Heart right ventricle (tissue), 16 donors: ENCODE data around the gene ADAM29. TPM values are rescaled to one million over a fixed set of nuclear protein-coding genes. Genes with fewer than 3 reads are reported as not detected.
"Not testable (repeated sequence)": the region's sequence is repeated elsewhere in the genome, so short reads cannot be mapped to it uniquely, and the experiment has no call there.

Experiments
- ATAC-seq, 8 donors: fragments of 200-7000 bp; cut with Tn5 transposase; one replicate each; pipeline ENCODE4 v1.9.1; 2020; ENCODE audit warnings: mild to moderate bottlenecking in 8 of 8, moderate library complexity in 8 of 8, moderate number of reproducible peaks in 1 of 8
- DNase-seq, 2 donors: peaks; one replicate each; pipeline ENCODE4 v3.0.0-alpha.2; 2020
- H3K27ac ChIP-seq, 10 donors: fragments of 200-600 bp; sonication (generic) in 2 of 10; one replicate each; pipeline versions ENCODE4 v1.5.0 to v1.8.0; 2020 to 2022; ENCODE audit warnings: mild to moderate bottlenecking in 3 of 10
- H3K27me3 ChIP-seq, 7 donors: fragments of 200-600 bp; one replicate each; pipeline ENCODE4 v1.8.0; 2021 to 2022; ENCODE audit warnings: mild to moderate bottlenecking in 2 of 7
- H3K36me3 ChIP-seq, 9 donors: fragments of 200-600 bp; sonication (generic) in 1 of 9; one replicate each; pipeline versions ENCODE4 v1.5.0 to v1.8.0; 2020 to 2022; ENCODE audit warnings: mild to moderate bottlenecking in 2 of 9
- H3K4me1 ChIP-seq, 9 donors: fragments of 200-600 bp; sonication (generic) in 1 of 9; one replicate each; pipeline versions ENCODE4 v1.5.0 to v1.8.0; 2020 to 2022; ENCODE audit warnings: mild to moderate bottlenecking in 4 of 9
- H3K4me3 ChIP-seq, 10 donors: fragments of 200-600 bp; sonication (generic) in 2 of 10; one replicate each; pipeline versions ENCODE4 v1.5.0 to v1.8.0; 2020 to 2022; ENCODE audit warnings: mild to moderate bottlenecking in 7 of 10, moderate library complexity in 2 of 10
- H3K9me3 ChIP-seq, 11 donors: fragments of 200-600 bp in 10 of 11; sonication (generic) in 2 of 11; one replicate each; pipeline versions ENCODE4 v1.5.0 to v1.8.0; 2013 to 2022; ENCODE audit warnings: mild to moderate bottlenecking in 2 of 11, control low read depth in 1 of 11, moderate library complexity in 1 of 11
- CTCF ChIP-seq, 9 donors: fragments of 200-600 bp; sonication (generic) in 2 of 9; IDR thresholded peaks; one replicate each; pipeline versions ENCODE4 v1.5.0 to v1.8.0; 2021 to 2022; ENCODE audit warnings: antibody characterized with exemption in 9 of 9, mild to moderate bottlenecking in 5 of 9, moderate library complexity in 1 of 9
- WGBS, 2 donors: extraction: QIAGEN DNeasy Blood & Tissue Kit; methylation state at CpG; one replicate each; pipeline ENCODE4 v1.1.7; 2013; ENCODE audit warnings: inconsistent platforms in 1 of 2; 5-methylcytosine and 5-hydroxymethylcytosine counted together
- intact Hi-C, 10 donors: fragments of 100-400 bp; cut with DNase I; formaldehyde crosslinking; loops; one replicate each; pipeline versions ENCODE4 v1.11.1 to v1.14.2; 2022
- long read RNA-seq, 3 donors: library from polyadenylated mRNA; unstranded; transcript quantifications; one replicate each; pipeline ENCODE4 v2.0.0, GENCODE V29; 2020 to 2021
- polyA plus RNA-seq, 2 donors: library from polyadenylated mRNA; stranded (reverse); fragments of 200-250 nt; gene quantifications; one replicate each; pipeline ENCODE4 v1.2.3, GENCODE V29; 2013
- total RNA-seq, 10 donors: library from RNA; stranded (reverse); fragmentation: NEBNext Ultra II Directional in 3 of 10; extraction: Animal tissue kit (Norgen Biotek cat#: 25700) in 3 of 10; gene quantifications; one replicate each; pipeline versions ENCODE4 v1.2.1 to v1.2.4, GENCODE V29; 2021 to 2023
- donor health status: Arrhythmogenic right ventricular cardiomyopathy.
- donor health status: ischemic (EF 13 %, LVEDD 7.1; RV severe dilation, severe dysfunction).
- donor health status: healthy with polysubstance abuse.
- donor health status: DM: no; HTN: yes; CAD: no.
- donor health status: DM: no; HTN: no; CAD: no.
- donor health status: ischemic (EF 25% LVEDD 6.9; RV normal size, moderate dysfunction).
- donor health status: ischemic (EF 25% LVEDD 5.7; RV mildly dilated, moderate dysfunction).
- donor health status: healthy.
- donor health status: DM: yes; HTN: yes; CAD: no.
- donor health status: Ischemic cardiomyopathy.
- donor health status: ischemic (EF 35%, LVEDD 5.7; RV mildly dilated, moderate dysfunction).
- donor health status: nonischemic (EF 11% LVEDD 7.7; RV severe dilation, severe dysfunction).
- donor health status: DM: yes; HTN: yes; CAD: no.
- donor health status: PGD.
- donor health status: ischemic (EF 29% LVEDD 5.4; RV normal size, mild dysfunction).
- donor health status: nonischemic (EF 23%, LVEDD 6.1; RV moderate dilation, normal function).

Gene ADAM29
- total RNA-seq = not detected
- polyA plus RNA-seq = not detected
- long read RNA-seq, donor 1 = 0 reads
- long read RNA-seq, donor 2 = 0 reads
- long read RNA-seq, donor 3 = 0 reads

- H3K4me1 ChIP-seq = no peaks in the 10 kb centered on the region
- H3K36me3 ChIP-seq = no peaks in the 10 kb centered on the region
- TF ChIP-seq CTCF (IDR thresholded peaks at IDR 0.05) = no peak
- 88 to 89% methylated on average over 5 of the region's 5 CpGs for WGBS, 2 donors
- no peak within 1 kb of the TSS for H3K27ac ChIP-seq
- H3K27me3 ChIP-seq = no peaks in the 10 kb centered on the region
- no peak for DNase-seq
- no peak within 1 kb of the TSS for H3K4me3 ChIP-seq
- intact Hi-C loops = no loop called here
- no peak for ATAC-seq
- peaks cover 0 to 2% (median 0%) of the 10 kb centered on the region in 11 donors for H3K9me3 ChIP-seq
These were observed at the start of gene ADAM29 for GRCh38 chr4:174918058-174918457. TSS of gene ADAM29 (plus strand) at chr4:174918358. CDS start at chr4:174975526, 57,168 bp downstream.

GRCh38 chr4:174869339-174869738 lies 48.8 kb upstream of the ADAM29 start:
- no peak overlapping the region for H3K27ac ChIP-seq
- no peak for DNase-seq
- H3K4me1 ChIP-seq = no peaks in the 10 kb centered on the region
- no peaks in the 10 kb centered on the region for H3K27me3 ChIP-seq
- no peak overlapping the region for H3K4me3 ChIP-seq
- intact Hi-C loops = no loop called here
- 47 to 64% methylated on average over 3 of the region's 3 CpGs for WGBS, 2 donors
- no peak for TF ChIP-seq CTCF (IDR thresholded peaks at IDR 0.05)
- H3K9me3 ChIP-seq = peaks cover 0 to 11% (median 0%) of the 10 kb centered on the region in 11 donors
- H3K36me3 ChIP-seq = no peaks in the 10 kb centered on the region
- ATAC-seq = no peak

- WGBS, 2 donors = 13 to 15% methylated on average over 2 of the region's 2 CpGs
- TF ChIP-seq CTCF (IDR thresholded peaks at IDR 0.05) = no peak
- no peak for DNase-seq
- Histone ChIP-seq H3K4me1 (no peaks in the 10 kb centered on the region), H3K36me3 (no peaks in the 10 kb centered on the region), H3K9me3 (peaks cover 0 to 11% (median 0%) of the 10 kb centered on the region in 11 donors), H3K27ac (no peak overlapping the region), H3K27me3 (no peaks in the 10 kb centered on the region), H3K4me3 (no peak overlapping the region)
- intact Hi-C loops = loop anchor here in 2 of 10 donors (5.0 to 10.0 kb wide), 2 partner anchors 664 to 667 kb away; no protein-coding TSS in a partner anchor
- no peak for ATAC-seq
These were observed 47.8 kb upstream of the ADAM29 start for GRCh38 chr4:174870311-174870710.

- no peak for ATAC-seq
- no peaks in the 10 kb centered on the region for H3K4me1 ChIP-seq
- intact Hi-C loops = loop anchor here in 2 of 10 donors (5.0 to 10.0 kb wide), 2 partner anchors 663 to 666 kb away; no protein-coding TSS in a partner anchor
- no peak overlapping the region for H3K27ac ChIP-seq
- H3K4me3 ChIP-seq = no peak overlapping the region
- TF ChIP-seq CTCF (IDR thresholded peaks at IDR 0.05) = no peak
- peaks cover 0 to 9% (median 0%) of the 10 kb centered on the region in 11 donors for H3K9me3 ChIP-seq
- DNase-seq = no peak
- no peaks in the 10 kb centered on the region for H3K27me3 ChIP-seq
- H3K36me3 ChIP-seq = no peaks in the 10 kb centered on the region
These were observed 46.8 kb upstream of the ADAM29 start for GRCh38 chr4:174871407-174871806.

- not testable (repeated sequence) for ATAC-seq, H3K27me3 ChIP-seq, H3K27ac ChIP-seq, DNase-seq, H3K4me3 ChIP-seq, H3K9me3 ChIP-seq, H3K36me3 ChIP-seq, H3K4me1 ChIP-seq
- 76 to 79% methylated on average over 3 of the region's 4 CpGs for WGBS, 2 donors
- intact Hi-C loops = loop anchor here in 2 of 10 donors (5.0 to 10.0 kb wide), 2 partner anchors 662 to 664 kb away; no protein-coding TSS in a partner anchor
These were observed 45.0 kb upstream of the ADAM29 start for GRCh38 chr4:174873146-174873545.
